GM23248 (cell line): ENCODE results near the gene PSMF1. TPM values are rescaled to one million over a fixed set of nuclear protein-coding genes. Genes with fewer than 3 reads are reported as not detected.

ENCODE experiments used
- DNase-seq: peaks from one replicate; pipeline ENCODE4 v3.0.0-alpha.2; 2015
- H2AFZ ChIP-seq: fragments of 200-600 bp; sonication (generic); 2 replicates; pipeline ENCODE4 v1.6.1; 2016; ENCODE audit warnings: antibody characterized with exemption
- H3F3A ChIP-seq: fragments of 200-600 bp; sonication (generic); 2 replicates; pipeline ENCODE4 v1.6.1; 2016; ENCODE audit warnings: mild to moderate bottlenecking, antibody characterized with exemption, mixed run types; ENCODE audit not compliant: insufficient read depth
- H3K27ac ChIP-seq: fragments of 200-600 bp; sonication (generic); 2 replicates; pipeline ENCODE4 v1.5.1; 2016; ENCODE audit warnings: mild to moderate bottlenecking
- H3K27me3 ChIP-seq: fragments of 200-600 bp; sonication (generic); replicated peaks from 2 replicates; pipeline ENCODE4 v1.6.1; 2016; ENCODE audit warnings: mild to moderate bottlenecking; ENCODE audit not compliant: insufficient read depth
- H3K36me3 ChIP-seq: fragments of 200-600 bp; sonication (generic); 2 replicates; pipeline ENCODE4 v1.6.1; 2016; ENCODE audit warnings: low read depth, mild to moderate bottlenecking
- H3K4me1 ChIP-seq: fragments of 200-600 bp; sonication (generic); 2 replicates; pipeline ENCODE4 v1.6.1; 2016; ENCODE audit warnings: mild to moderate bottlenecking; ENCODE audit not compliant: insufficient read depth
- H3K4me2 ChIP-seq: fragments of 200-600 bp; sonication (generic); one replicate; pipeline ENCODE4 v1.6.1; 2016; ENCODE audit warnings: mild to moderate bottlenecking; ENCODE audit not compliant: unreplicated experiment
- H3K4me3 ChIP-seq: fragments of 200-600 bp; sonication (generic); 2 replicates; pipeline ENCODE4 v1.5.1; 2016; ENCODE audit warnings: mild to moderate bottlenecking
- H3K79me2 ChIP-seq: fragments of 200-600 bp; sonication (generic); 2 replicates; pipeline ENCODE4 v1.6.1; 2016; ENCODE audit warnings: mild to moderate bottlenecking; ENCODE audit not compliant: insufficient read depth
- H3K9ac ChIP-seq: fragments of 200-600 bp; sonication (generic); 2 replicates; pipeline ENCODE4 v1.6.1; 2016; ENCODE audit warnings: mild to moderate bottlenecking
- H3K9me2 ChIP-seq: fragments of 200-600 bp; sonication (generic); 2 replicates; pipeline ENCODE4 v1.6.1; 2016; ENCODE audit warnings: mixed run types, mild to moderate bottlenecking, moderate library complexity; ENCODE audit not compliant: insufficient read depth
- H3K9me3 ChIP-seq: fragments of 200-600 bp; sonication (generic); one replicate; pipeline ENCODE4 v1.6.1; 2017; ENCODE audit warnings: low read depth
- H4K20me1 ChIP-seq: fragments of 200-600 bp; sonication (generic); 2 replicates; pipeline ENCODE4 v1.6.0; 2016; ENCODE audit not compliant: insufficient read depth
- EZH2 ChIP-seq: fragments of 200-600 bp; sonication (generic); IDR thresholded peaks from 2 replicates; pipeline ENCODE4 v1.6.1; 2018; ENCODE audit warnings: antibody characterized with exemption, mild to moderate bottlenecking; ENCODE audit not compliant: insufficient read depth, poor library complexity, severe bottlenecking
- EZH2phosphoT487 ChIP-seq: fragments of 200-600 bp; sonication (generic); IDR thresholded peaks from 2 replicates; pipeline ENCODE4 v1.6.1; 2018; ENCODE audit warnings: antibody characterized with exemption, moderate library complexity, mild to moderate bottlenecking, low read depth; ENCODE audit not compliant: insufficient read depth
- WGBS, 2 experiments: methylation state at CpG; one replicate each; pipeline ENCODE4 v1.1.6; 2015 to 2017; ENCODE audit warnings: low lambda C conversion rate in 2 of 2, low coverage in 1 of 2; ENCODE audit errors: missing lambda C conversion rate in 2 of 2; 5-methylcytosine and 5-hydroxymethylcytosine counted together
- in situ Hi-C: fragments of 300-500 bp; cut with MboI; formaldehyde crosslinking; loops from 2 replicates; pipeline ENCODE4 v1.15.0; 2020
- polyA plus RNA-seq: library from polyadenylated mRNA; unstranded; fragments of >200 nt; fragmentation: Nextera tagmentation; extraction: Ambion mirVana; gene quantifications from 2 replicates; pipeline ENCODE4 v1.2.1, GENCODE V29; 2016
- total RNA-seq: library from RNA; depleted of rRNA; stranded (reverse); fragments of >200 nt; shearing (Covaris generic); gene quantifications from 2 replicates; pipeline ENCODE4 v1.2.3, GENCODE V29; 2014

PSMF1 gene
- total and polyA plus RNA-seq, 2 experiments from 2014 or later, result 150 to 160 TPM

- in situ Hi-C loops, result loop anchor here (25.0 kb wide), 1 partner anchor 388 kb away; no protein-coding TSS in a partner anchor
- no peak overlapping the region for H3K27ac ChIP-seq
- H3K9me3 ChIP-seq, result no peaks in the 10 kb centered on the region
- no peak overlapping the region for H3K4me3 ChIP-seq
- H3K27me3 ChIP-seq, result peaks cover 29% of the 10 kb centered on the region
- H3K79me2 ChIP-seq, result no peaks in the 10 kb centered on the region
- H3F3A ChIP-seq, result no peaks in the 10 kb centered on the region
- H3K9ac ChIP-seq, result no peak overlapping the region
- no peaks in the 10 kb centered on the region for H3K36me3 ChIP-seq
- DNase-seq, result no peak
- no peak overlapping the region for H2AFZ ChIP-seq
- H4K20me1 ChIP-seq, result no peaks in the 10 kb centered on the region
- WGBS, 2 experiments, result 89 to 91% methylated on average over 1 of the region's 1 CpG
- no peaks in the 10 kb centered on the region for H3K4me1 ChIP-seq
- H3K4me2 ChIP-seq, result no peak overlapping the region
- TF ChIP-seq EZH2 (no peak), EZH2phosphoT487 (no peak)
- no peaks in the 10 kb centered on the region for H3K9me2 ChIP-seq
Measured at GRCh38 chr20:1199964-1200363, 81.6 kb downstream of the PSMF1 start.

GRCh38 chr20:1202762-1203504, 84.5 kb downstream of the PSMF1 start, which contains the start of gene C20orf202:
C20orf202 (plus strand) TSS chr20:1203454; CDS start chr20:1203586, 132 bp downstream.
- H2AFZ ChIP-seq, result no peak within 1 kb of the TSS
- no peak for DNase-seq
- no peaks in the 10 kb centered on the region for H3K9me3 ChIP-seq
- H3K79me2 ChIP-seq, result no peaks in the 10 kb centered on the region
- H3K36me3 ChIP-seq, result no peaks in the 10 kb centered on the region
- 44 to 50% methylated on average over 5 of the region's 5 CpGs for WGBS, 2 experiments
- H3K27ac ChIP-seq, result no peak within 1 kb of the TSS
- H3K9me2 ChIP-seq, result no peaks in the 10 kb centered on the region
- TF ChIP-seq EZH2 (no peak), EZH2phosphoT487 (no peak)
- no peaks in the 10 kb centered on the region for H4K20me1 ChIP-seq
- H3K9ac ChIP-seq, result no peak within 1 kb of the TSS
- in situ Hi-C loops, result loop anchor here (25.0 kb wide), 1 partner anchor 391 kb away; no protein-coding TSS in a partner anchor
- no peaks in the 10 kb centered on the region for H3F3A ChIP-seq
- peaks cover 34% of the 10 kb centered on the region for H3K27me3 ChIP-seq
- H3K4me1 ChIP-seq, result no peaks in the 10 kb centered on the region
- no peak within 1 kb of the TSS for H3K4me2 ChIP-seq
- no peak within 1 kb of the TSS for H3K4me3 ChIP-seq

- in situ Hi-C loops, result loop anchor here (25.0 kb wide), 1 partner anchor 391 kb away; no protein-coding TSS in a partner anchor
- H3K27ac ChIP-seq, result no peak overlapping the region
- no peak overlapping the region for H3K9ac ChIP-seq
- H3K79me2 ChIP-seq, result no peaks in the 10 kb centered on the region
- H3K36me3 ChIP-seq, result no peaks in the 10 kb centered on the region
- peaks cover 40% of the 10 kb centered on the region for H3K27me3 ChIP-seq
- H4K20me1 ChIP-seq, result no peaks in the 10 kb centered on the region
- 28 to 34% methylated on average over 5 of the region's 5 CpGs for WGBS, 2 experiments
- H3F3A ChIP-seq, result no peaks in the 10 kb centered on the region
- DNase-seq, result no peak
- H2AFZ ChIP-seq, result no peak overlapping the region
- H3K9me3 ChIP-seq, result no peaks in the 10 kb centered on the region
- H3K9me2 ChIP-seq, result no peaks in the 10 kb centered on the region
- H3K4me3 ChIP-seq, result no peak overlapping the region
- H3K4me1 ChIP-seq, result no peaks in the 10 kb centered on the region
- H3K4me2 ChIP-seq, result no peak overlapping the region
- TF ChIP-seq EZH2phosphoT487, result no peak
Measured at GRCh38 chr20:1203630-1204029, 85.2 kb downstream of the PSMF1 start.

- Histone ChIP-seq H3K9me2 (no peaks in the 10 kb centered on the region), H2AFZ (no peak overlapping the region), H3K9me3 (no peaks in the 10 kb centered on the region), H3K79me2 (no peaks in the 10 kb centered on the region), H3F3A (no peaks in the 10 kb centered on the region), H3K36me3 (no peaks in the 10 kb centered on the region), H3K27me3 (peaks cover 43% of the 10 kb centered on the region), H3K9ac (no peak overlapping the region), H3K4me2 (no peak overlapping the region), H4K20me1 (no peaks in the 10 kb centered on the region), H3K27ac (no peak overlapping the region), H3K4me3 (no peak overlapping the region), H3K4me1 (no peaks in the 10 kb centered on the region)
- in situ Hi-C loops, result loop anchor here (25.0 kb wide), 1 partner anchor 392 kb away; no protein-coding TSS in a partner anchor
- no peak for DNase-seq
- TF ChIP-seq EZH2phosphoT487, result no peak
- WGBS, 2 experiments, result 26 to 40% methylated on average over 5 of the region's 5 CpGs
Measured at GRCh38 chr20:1204113-1204512, 85.7 kb downstream of the PSMF1 start.
